ENCODE data around the gene CHD2.

DNA sequence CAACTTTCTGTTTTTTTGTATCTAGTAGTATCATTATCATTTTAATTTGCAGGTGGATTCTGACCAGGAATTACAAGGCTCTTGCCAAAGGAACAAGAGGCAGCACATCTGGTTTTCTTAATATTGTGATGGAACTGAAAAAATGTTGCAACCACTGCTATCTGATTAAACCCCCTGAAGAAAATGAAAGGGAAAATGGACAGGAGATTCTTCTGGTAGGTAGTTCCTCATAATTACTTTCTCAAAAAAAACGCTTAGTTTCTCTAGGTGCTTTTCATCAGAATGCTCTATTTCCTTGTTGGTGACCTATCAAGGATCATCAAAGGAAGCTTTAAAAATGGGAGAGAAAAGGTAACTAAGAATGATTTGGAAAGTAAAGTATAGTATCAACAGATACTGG, 71.6 kb downstream of the CHD2 start:
- TF ChIP-seq ZNF274 (IDR thresholded peaks at IDR 0.05; ENCODE audit: low read depth, low read length) (no peak), YY1 (IDR thresholded peaks at IDR 0.05; ENCODE audit: insufficient read depth, insufficient read length) (no peak)

Data from NT2/D1 (cell line).